Smooth muscle cell of the brain vasculature (primary cell): ENCODE results near the gene PLEK2.
"Not testable (repeated sequence)": the region's sequence is repeated elsewhere in the genome, so short reads cannot be mapped to it uniquely, and the experiment has no call there.

ENCODE experiments used
- DNase-seq: peaks from one replicate; pipeline ENCODE4 v3.0.0-alpha.2; 2012; ENCODE audit warnings: low read depth, low spot score

The PLEK2 gene

GRCh38 chr14:67358924-67359774 is 52.8 kb downstream of the PLEK2 start:
- DNase-seq = no peak

GRCh38 chr14:67357969-67358354 is 54.0 kb downstream of the PLEK2 start:
- no peak for DNase-seq

GRCh38 chr14:67357186-67357968 is 54.6 kb downstream of the PLEK2 start:
- no peak for DNase-seq

GRCh38 chr14:67352055-67352454 is 59.9 kb downstream of the PLEK2 start:
- DNase-seq = no peak

- no peak for DNase-seq
These were observed 66.4 kb downstream of the PLEK2 start for GRCh38 chr14:67345583-67345982.

- DNase-seq = no peak
These were observed 68.2 kb downstream of the PLEK2 start for GRCh38 chr14:67343601-67344230.

- not testable (repeated sequence) for DNase-seq
These were observed 70.7 kb downstream of the PLEK2 start for GRCh38 chr14:67341231-67341630.
